MCF 10A (cell line): ENCODE data around the gene ZNF740. TPM values are rescaled to one million over a fixed set of nuclear protein-coding genes. Genes with fewer than 3 reads are reported as not detected.

Source experiments
- BruUV-seq: library from RNA; stranded (reverse); fragments of 400-500 nt; replicated peaks from 2 replicates; lab custom pipeline; 2021; lab: Mats Ljungman, UMichigan
- CTCF ChIA-PET: fragments of 300-600 bp; sonication (Branson Sonifier 250); formaldehyde crosslinking; extraction: SDS; loops from one replicate; lab custom pipeline; 2021; ENCODE audit warnings: antibody characterized with exemption, inconsistent platforms; lab: Yijun Ruan, JAX
- POLR2A ChIA-PET: fragments of 300-600, 350-650 bp; sonication (Branson Sonifier 250); formaldehyde crosslinking; extraction: SDS; loops from one replicate; lab custom pipeline; 2020; ENCODE audit warnings: antibody characterized with exemption, inconsistent platforms; lab: Yijun Ruan, JAX
- DNase-seq: peaks from one replicate; pipeline ENCODE4 v3.0.0-alpha.2; 2018; ENCODE audit not compliant: unreplicated experiment
- H3K27ac Mint-ChIP-seq: one replicate; pipeline ENCODE4 v1.8.0; 2022; ENCODE audit warnings: mild to moderate bottlenecking, low read depth, mixed read lengths; ENCODE audit not compliant: unreplicated experiment
- H3K27me3 Mint-ChIP-seq: one replicate; pipeline ENCODE4 v1.8.0; 2022; ENCODE audit warnings: mixed read lengths; ENCODE audit not compliant: insufficient read depth, unreplicated experiment
- H3K36me3 Mint-ChIP-seq: one replicate; pipeline ENCODE4 v1.8.0; 2022; ENCODE audit warnings: mild to moderate bottlenecking, moderate library complexity, mixed read lengths; ENCODE audit not compliant: insufficient read depth, unreplicated experiment
- H3K4me1 Mint-ChIP-seq: one replicate; pipeline ENCODE4 v1.8.0; 2022; ENCODE audit warnings: mixed read lengths; ENCODE audit not compliant: insufficient read depth, unreplicated experiment
- H3K4me3 Mint-ChIP-seq: one replicate; pipeline ENCODE4 v1.8.0; 2022; ENCODE audit warnings: mild to moderate bottlenecking, moderate library complexity, mixed read lengths; ENCODE audit not compliant: unreplicated experiment
- H3K9me3 Mint-ChIP-seq: one replicate; pipeline ENCODE4 v1.8.0; 2022; ENCODE audit warnings: mixed read lengths; ENCODE audit not compliant: unreplicated experiment
- intact Hi-C: fragments of 100-400 bp; cut with micrococcal nuclease; formaldehyde crosslinking; loops from 2 replicates; pipeline ENCODE4 v1.14.1; 2022
- total RNA-seq: library from RNA; stranded (reverse); gene quantifications from 2 replicates; pipeline ENCODE4 v1.2.3, GENCODE V29; 2022
- TF ChIP-seq, protein P1 (sequence below): fragments of 200-600 bp; IDR thresholded peaks from one replicate; pipeline ENCODE4 v1.8.0; 2022; ENCODE audit warnings: antibody characterized with exemption, mild to moderate bottlenecking; ENCODE audit not compliant: unreplicated experiment

Gene ZNF740
- total RNA-seq, 1 experiment from 2014 or later = 36.2 TPM

DNA sequence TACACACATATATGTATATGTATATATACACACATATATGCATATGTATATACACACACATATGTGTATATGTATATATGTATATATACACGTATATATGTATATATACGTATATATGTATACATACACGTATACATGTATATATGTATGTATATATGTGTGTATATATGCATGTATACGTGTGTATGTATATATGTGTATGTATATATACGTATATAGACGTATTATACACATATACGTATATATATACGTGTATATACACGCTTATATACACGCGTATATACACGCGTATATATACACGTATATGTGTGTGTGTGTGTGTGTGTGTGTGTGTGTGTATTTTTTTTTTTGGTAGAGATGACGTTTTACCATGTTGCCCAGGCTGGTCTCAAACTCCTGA lies 32.9 kb upstream of the ZNF740 start:
- BruUV-seq = no TSS peak
- CTCF ChIA-PET = interaction anchor here (0.6 to 1.2 kb wide), 4 partner anchors 12 to 821 kb away, joined by 3 to 4 read pairs (median 3); no protein-coding TSS in a partner anchor

DNA sequence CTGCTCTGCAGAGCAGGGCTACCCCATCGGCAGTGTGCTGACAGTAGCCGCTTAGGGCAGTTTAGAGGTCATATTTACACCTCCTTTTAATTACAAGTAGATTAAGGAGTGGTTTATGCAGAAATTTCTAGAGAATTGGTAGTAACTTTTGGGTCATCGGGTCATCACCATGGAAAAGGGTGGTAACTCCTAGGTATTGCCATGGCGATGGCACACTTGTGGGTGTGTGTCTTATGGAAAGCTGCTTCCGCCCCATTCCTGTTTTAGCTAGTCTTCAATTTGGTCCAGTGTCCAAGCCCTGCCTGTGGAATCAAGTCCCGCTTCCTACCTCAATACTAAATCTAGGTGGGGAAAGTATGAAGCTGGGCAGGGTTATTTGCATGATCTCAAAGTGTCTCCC lies 29.5 kb upstream of the ZNF740 start:
- no peaks in the 10 kb centered on the region for H3K36me3 Mint-ChIP-seq
- no peaks in the 10 kb centered on the region for H3K27me3 Mint-ChIP-seq
- CTCF ChIA-PET = interaction anchor here (1.2 kb wide), 1 partner anchor 9 kb away, joined by 3 read pairs; no protein-coding TSS in a partner anchor
- no peak overlapping the region for H3K27ac Mint-ChIP-seq
- no peaks in the 10 kb centered on the region for H3K9me3 Mint-ChIP-seq
- intact Hi-C loops = no loop called here
- TF ChIP-seq, protein P1, sequence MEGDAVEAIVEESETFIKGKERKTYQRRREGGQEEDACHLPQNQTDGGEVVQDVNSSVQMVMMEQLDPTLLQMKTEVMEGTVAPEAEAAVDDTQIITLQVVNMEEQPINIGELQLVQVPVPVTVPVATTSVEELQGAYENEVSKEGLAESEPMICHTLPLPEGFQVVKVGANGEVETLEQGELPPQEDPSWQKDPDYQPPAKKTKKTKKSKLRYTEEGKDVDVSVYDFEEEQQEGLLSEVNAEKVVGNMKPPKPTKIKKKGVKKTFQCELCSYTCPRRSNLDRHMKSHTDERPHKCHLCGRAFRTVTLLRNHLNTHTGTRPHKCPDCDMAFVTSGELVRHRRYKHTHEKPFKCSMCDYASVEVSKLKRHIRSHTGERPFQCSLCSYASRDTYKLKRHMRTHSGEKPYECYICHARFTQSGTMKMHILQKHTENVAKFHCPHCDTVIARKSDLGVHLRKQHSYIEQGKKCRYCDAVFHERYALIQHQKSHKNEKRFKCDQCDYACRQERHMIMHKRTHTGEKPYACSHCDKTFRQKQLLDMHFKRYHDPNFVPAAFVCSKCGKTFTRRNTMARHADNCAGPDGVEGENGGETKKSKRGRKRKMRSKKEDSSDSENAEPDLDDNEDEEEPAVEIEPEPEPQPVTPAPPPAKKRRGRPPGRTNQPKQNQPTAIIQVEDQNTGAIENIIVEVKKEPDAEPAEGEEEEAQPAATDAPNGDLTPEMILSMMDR = no peak
- no peaks in the 10 kb centered on the region for H3K4me1 Mint-ChIP-seq
- POLR2A ChIA-PET = no interaction called here
- DNase-seq = no peak
- no TSS peak for BruUV-seq
- no peak overlapping the region for H3K4me3 Mint-ChIP-seq

More for the DNA sequence above, 32.9 kb upstream of the ZNF740 start:
- POLR2A ChIA-PET = interaction anchor here (0.6 kb wide), 1 partner anchor 52 kb away, joined by 3 read pairs; no protein-coding TSS in a partner anchor
- H3K27ac Mint-ChIP-seq = no peak overlapping the region
- peaks cover 6% of the 10 kb centered on the region for H3K4me1 Mint-ChIP-seq
- no peak for DNase-seq
- TF ChIP-seq, protein P1 = no peak
- peaks cover 7% of the 10 kb centered on the region for H3K36me3 Mint-ChIP-seq
- H3K9me3 Mint-ChIP-seq = no peaks in the 10 kb centered on the region
- no peak overlapping the region for H3K4me3 Mint-ChIP-seq
- H3K27me3 Mint-ChIP-seq = no peaks in the 10 kb centered on the region
- intact Hi-C loops = no loop called here

GRCh38 chr12:53152390-53152789 lies 28.1 kb upstream of the ZNF740 start:
- BruUV-seq = no TSS peak

DNA sequence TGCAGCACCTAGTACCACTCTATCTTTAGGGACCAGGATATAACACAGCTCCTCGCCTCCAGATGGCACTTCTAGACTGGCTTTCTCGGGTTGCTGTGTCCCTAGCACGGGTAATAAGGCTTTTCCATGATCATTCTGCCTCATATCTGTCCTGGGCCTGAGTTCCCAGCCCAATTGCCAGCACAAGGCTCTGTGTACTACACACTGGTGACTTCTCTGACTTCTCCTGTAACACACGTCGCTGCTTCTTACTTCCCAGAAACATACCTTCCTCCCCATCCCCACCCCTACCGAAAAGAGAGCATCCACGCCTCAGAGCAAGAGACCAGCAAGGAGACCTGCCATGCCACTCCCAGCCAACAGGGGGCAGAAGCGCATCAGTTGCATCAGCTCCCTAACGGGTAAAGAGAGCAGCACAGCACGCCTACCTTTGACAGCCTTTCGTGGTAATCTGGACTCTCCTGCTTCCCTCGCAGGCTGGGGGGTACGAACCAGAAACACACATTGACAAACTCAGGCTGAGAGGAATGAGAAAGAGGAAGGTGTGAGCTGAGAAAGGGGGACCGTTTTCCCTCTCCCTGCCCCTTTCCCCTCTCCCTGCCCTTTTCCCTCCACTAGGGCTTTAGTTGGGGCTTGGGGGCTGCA lies 21.2 kb upstream of the ZNF740 start:
- TF ChIP-seq, protein P1 = peak; percentile 94
- H3K27ac Mint-ChIP-seq = no peak overlapping the region
- CTCF ChIA-PET = interaction anchor here (0.6 to 4.6 kb wide), 51 partner anchors 8 to 1015 kb away, joined by 3 to 54 read pairs (median 3); partner anchors contain the start of genes CSAD, ESPL1, MYG1 and PFDN5
- intact Hi-C loops = loop anchor here (1.0 kb wide), 2 partner anchors 31 to 128 kb away; no protein-coding TSS in a partner anchor
- peak; percentile 85 for DNase-seq
- H3K27me3 Mint-ChIP-seq = no peaks in the 10 kb centered on the region
- peaks cover 8% of the 10 kb centered on the region for H3K4me1 Mint-ChIP-seq
- POLR2A ChIA-PET = interaction anchor here (0.6 to 2.9 kb wide), 6 partner anchors 20 to 140 kb away, joined by 3 to 11 read pairs (median 4); partner anchors contain the start of genes CSAD, MYG1 and ZNF740
- H3K9me3 Mint-ChIP-seq = no peaks in the 10 kb centered on the region
- peaks cover 7% of the 10 kb centered on the region for H3K36me3 Mint-ChIP-seq
- BruUV-seq = no TSS peak
- no peak overlapping the region for H3K4me3 Mint-ChIP-seq

More at GRCh38 chr12:53152390-53152789, 28.1 kb upstream of the ZNF740 start:
- no peaks in the 10 kb centered on the region for H3K9me3 Mint-ChIP-seq
- H3K36me3 Mint-ChIP-seq = peaks cover 3% of the 10 kb centered on the region
- DNase-seq = no peak
- no peak overlapping the region for H3K27ac Mint-ChIP-seq
- no peak overlapping the region for H3K4me3 Mint-ChIP-seq
- no peaks in the 10 kb centered on the region for H3K27me3 Mint-ChIP-seq
- intact Hi-C loops = no loop called here
- ChIA-PET POLR2A (no interaction called here), CTCF (interaction anchor here (1.0 kb wide), 1 partner anchor 23 kb away, joined by 3 read pairs; no protein-coding TSS in a partner anchor)
- no peaks in the 10 kb centered on the region for H3K4me1 Mint-ChIP-seq
- TF ChIP-seq, protein P1 = no peak
